Mucosa of stomach (tissue), 1 donor: ENCODE results near the gene CNPY3.

ENCODE experiments used
- H3K27me3 ChIP-seq: one replicate; pipeline ENCODE4 v1.7.0; 2013; ENCODE audit warnings: mild to moderate bottlenecking, low read length; ENCODE audit not compliant: control insufficient read depth, insufficient read depth
- H3K36me3 ChIP-seq: one replicate; pipeline ENCODE4 v1.7.0; 2013; ENCODE audit warnings: low read length; ENCODE audit not compliant: control insufficient read depth, insufficient read depth
- H3K4me1 ChIP-seq: one replicate; pipeline ENCODE4 v1.7.0; 2013; ENCODE audit warnings: mild to moderate bottlenecking, low read length; ENCODE audit not compliant: control insufficient read depth, insufficient read depth
- H3K4me3 ChIP-seq: one replicate; pipeline ENCODE4 v1.7.0; 2013; ENCODE audit warnings: low read length
- H3K9ac ChIP-seq: one replicate; pipeline ENCODE4 v1.7.0; 2013; ENCODE audit warnings: mild to moderate bottlenecking, low read length, moderate library complexity
- H3K9me3 ChIP-seq: one replicate; pipeline ENCODE4 v1.7.0; 2013; ENCODE audit warnings: mild to moderate bottlenecking, low read length, moderate library complexity; ENCODE audit not compliant: control insufficient read depth
- donor health status: Pancreatic carcinoma.

Gene CNPY3

DNA sequence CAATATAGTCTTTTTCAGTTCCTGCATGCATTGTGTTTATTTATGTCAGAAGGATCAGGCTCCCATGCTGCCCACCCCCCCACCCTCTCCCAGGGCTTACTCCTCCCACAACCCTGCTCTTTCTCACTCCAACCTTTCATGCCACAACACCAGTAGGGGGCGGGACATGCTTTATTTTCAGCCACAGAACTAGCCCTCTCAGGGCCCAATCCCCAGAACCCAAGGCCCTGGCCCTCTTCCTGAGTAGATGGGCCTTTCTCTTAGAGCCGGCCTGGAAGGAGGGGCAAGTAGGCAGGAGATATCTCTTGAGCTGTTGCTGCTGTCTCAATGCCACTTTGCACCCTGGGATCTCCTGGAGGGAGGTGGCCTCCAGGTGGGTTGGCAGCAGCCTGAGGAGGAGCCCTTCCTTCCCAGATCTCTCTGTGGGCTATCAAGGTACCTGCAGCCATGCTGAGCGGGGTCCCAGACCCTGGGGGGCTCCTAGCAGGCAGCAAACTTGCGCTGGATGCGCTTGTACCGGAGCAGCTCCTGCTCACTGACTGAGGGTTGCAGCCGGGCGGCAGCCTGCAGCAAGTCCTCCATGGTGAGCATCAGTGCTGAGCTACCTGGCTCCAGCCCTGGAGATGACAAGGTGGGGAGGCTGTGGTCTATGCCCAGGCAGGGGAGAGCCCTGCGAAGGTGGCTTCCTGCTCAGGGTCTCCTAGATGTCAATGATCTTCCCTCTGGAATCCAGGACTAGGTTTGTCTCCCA lies 34.8 kb downstream of the CNPY3 start:
- H3K27me3 ChIP-seq = no peaks in the 10 kb centered on the region
- H3K9ac ChIP-seq = no peak overlapping the region
- H3K9me3 ChIP-seq = no peaks in the 10 kb centered on the region
- peaks cover 18% of the 10 kb centered on the region for H3K36me3 ChIP-seq
- no peak overlapping the region for H3K4me3 ChIP-seq
- peaks cover 10% of the 10 kb centered on the region for H3K4me1 ChIP-seq

DNA sequence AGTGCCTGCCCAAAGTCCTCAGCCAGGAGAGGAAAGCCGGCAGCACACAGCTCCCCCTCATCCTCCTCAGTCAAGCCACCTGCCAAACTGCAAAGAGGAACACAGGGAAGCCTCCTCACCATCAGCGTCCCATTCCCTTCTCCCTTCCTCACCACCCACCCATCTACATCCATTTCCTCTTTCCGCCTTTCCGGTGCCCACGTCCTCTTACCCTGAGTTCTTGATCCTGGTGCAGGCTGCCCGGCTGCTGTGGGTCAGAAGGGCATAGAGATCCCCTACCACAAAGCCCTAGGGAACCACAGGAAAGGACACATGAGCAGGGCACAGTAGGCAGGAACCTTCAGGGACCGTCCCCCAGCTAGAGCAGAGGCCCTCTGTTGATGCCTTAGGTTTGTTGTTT lies 37.3 kb downstream of the CNPY3 start:
- H3K36me3 ChIP-seq = peaks cover 18% of the 10 kb centered on the region
- no peak overlapping the region for H3K9ac ChIP-seq
- no peaks in the 10 kb centered on the region for H3K27me3 ChIP-seq
- H3K4me1 ChIP-seq = peaks cover 5% of the 10 kb centered on the region
- no peak overlapping the region for H3K4me3 ChIP-seq
- no peaks in the 10 kb centered on the region for H3K9me3 ChIP-seq

DNA sequence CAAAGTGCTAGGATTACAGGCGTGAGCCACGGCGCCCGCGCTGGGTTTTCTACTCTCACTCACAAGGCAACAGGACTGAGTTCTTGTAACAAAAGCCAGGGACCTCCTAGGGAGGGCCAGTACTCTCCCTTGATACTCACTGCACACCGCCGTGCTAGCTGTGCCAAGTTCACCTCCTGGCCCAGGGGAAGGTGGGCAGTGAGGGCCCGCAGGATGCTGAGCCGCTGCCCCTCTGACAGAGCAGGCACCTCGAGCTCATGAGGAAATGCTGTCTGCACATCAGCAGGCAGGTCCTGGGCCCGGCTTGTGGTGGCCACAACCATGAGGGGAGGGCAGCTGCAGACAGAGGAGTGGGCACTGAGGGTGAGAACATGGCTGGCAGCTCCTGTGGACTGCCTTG lies 37.9 kb downstream of the CNPY3 start:
- peaks cover 5% of the 10 kb centered on the region for H3K4me1 ChIP-seq
- H3K36me3 ChIP-seq = peaks cover 18% of the 10 kb centered on the region
- H3K27me3 ChIP-seq = no peaks in the 10 kb centered on the region
- no peak overlapping the region for H3K9ac ChIP-seq
- no peaks in the 10 kb centered on the region for H3K9me3 ChIP-seq
- no peak overlapping the region for H3K4me3 ChIP-seq

DNA sequence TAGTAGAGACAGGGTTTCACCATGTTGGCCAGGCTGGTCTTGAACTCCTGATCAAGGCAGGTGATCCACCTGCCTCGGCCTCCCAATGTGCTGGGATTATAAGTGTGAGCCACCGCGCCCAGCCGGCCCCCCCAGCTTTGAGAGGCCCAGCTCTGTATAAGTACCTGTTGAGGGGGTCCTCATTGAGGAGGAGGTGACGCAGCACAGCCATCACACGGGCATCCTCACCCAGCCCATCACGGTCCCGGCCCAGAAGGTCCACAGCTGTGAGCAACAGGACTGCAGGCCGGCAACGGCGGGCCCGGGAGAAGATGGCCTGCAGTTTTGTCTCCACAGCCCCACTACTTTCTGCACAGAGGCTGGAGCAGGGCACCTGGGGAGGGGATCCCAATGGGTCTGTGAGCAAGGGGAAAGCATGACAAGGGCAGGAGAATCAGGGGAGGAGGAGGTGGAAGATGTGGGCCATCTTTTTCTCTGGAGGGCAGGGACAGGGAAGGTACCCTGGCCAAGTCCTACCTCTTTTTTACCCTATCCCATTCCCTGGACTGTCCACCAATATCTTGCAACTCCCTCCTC lies 38.9 kb downstream of the CNPY3 start:
- Histone ChIP-seq H3K36me3 (peaks cover 18% of the 10 kb centered on the region), H3K4me3 (no peak overlapping the region), H3K9me3 (no peaks in the 10 kb centered on the region), H3K9ac (no peak overlapping the region), H3K27me3 (no peaks in the 10 kb centered on the region), H3K4me1 (peaks cover 5% of the 10 kb centered on the region)

DNA sequence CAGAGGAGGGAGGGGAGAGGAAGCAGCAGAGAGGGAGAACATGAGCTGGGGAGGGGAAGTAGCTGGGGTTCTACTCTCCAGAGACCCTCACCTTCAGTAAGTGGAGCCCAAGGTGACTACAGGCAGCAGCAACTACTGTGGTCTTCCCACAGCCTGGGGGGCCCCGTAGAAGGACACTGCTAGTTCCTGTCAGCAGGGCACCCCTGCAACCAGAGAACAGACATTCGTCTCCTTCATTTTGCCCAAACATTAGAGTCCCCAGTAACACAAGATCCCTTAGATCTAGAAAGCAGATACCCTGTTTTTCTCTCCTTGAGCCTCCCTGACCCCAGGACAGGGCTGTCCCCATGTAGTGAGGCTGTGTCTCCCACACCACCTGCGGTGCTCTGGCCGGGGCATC lies 39.5 kb downstream of the CNPY3 start:
- H3K9me3 ChIP-seq = no peaks in the 10 kb centered on the region
- no peaks in the 10 kb centered on the region for H3K27me3 ChIP-seq
- H3K36me3 ChIP-seq = peaks cover 18% of the 10 kb centered on the region
- H3K9ac ChIP-seq = no peak overlapping the region
- H3K4me1 ChIP-seq = peaks cover 5% of the 10 kb centered on the region
- H3K4me3 ChIP-seq = no peak overlapping the region

DNA sequence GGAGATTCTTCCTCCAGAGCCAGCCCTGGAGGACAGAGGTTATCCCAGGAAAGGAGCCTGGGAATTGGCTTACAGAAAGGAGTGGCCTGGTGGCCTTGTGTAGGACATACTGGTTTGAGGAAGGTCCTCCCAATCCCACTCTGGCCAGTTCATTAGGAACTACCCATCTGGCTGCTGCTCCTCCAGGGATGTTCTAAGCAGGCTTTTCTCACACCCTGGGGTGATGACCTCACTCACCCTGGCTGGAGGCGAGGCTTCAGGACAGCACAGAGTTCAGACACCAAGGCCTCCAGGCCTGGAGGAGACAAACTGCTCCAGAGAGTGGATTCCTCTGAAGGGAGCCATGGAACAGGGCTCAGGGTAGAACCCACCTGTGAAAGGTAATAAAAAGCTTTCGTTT lies 40.2 kb downstream of the CNPY3 start:
- Histone ChIP-seq H3K9me3 (no peaks in the 10 kb centered on the region), H3K36me3 (peaks cover 18% of the 10 kb centered on the region), H3K9ac (no peak overlapping the region), H3K4me1 (peaks cover 5% of the 10 kb centered on the region), H3K27me3 (no peaks in the 10 kb centered on the region), H3K4me3 (no peak overlapping the region)

DNA sequence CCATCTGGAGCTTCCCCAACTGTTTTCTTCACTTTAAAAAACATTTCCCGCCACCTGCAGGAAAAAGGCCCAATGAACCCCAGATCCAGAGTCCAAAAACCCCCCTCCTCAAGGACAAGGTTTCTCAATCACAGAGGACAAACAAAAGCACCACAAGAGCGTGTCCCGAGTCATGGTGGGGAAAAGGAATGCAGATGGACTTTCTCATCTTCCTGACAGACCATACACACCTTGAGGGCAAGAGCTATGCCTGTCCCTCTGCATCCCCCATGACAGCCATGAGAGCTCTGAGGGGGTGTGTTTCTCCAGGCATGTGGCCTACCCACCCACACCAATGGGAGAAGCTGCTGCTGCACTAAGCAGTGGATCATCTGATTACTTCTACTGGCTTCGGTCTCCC lies 40.7 kb downstream of the CNPY3 start:
- Histone ChIP-seq H3K36me3 (peaks cover 14% of the 10 kb centered on the region), H3K9ac (no peak overlapping the region), H3K9me3 (no peaks in the 10 kb centered on the region), H3K27me3 (no peaks in the 10 kb centered on the region), H3K4me3 (no peak overlapping the region), H3K4me1 (peaks cover 5% of the 10 kb centered on the region)

DNA sequence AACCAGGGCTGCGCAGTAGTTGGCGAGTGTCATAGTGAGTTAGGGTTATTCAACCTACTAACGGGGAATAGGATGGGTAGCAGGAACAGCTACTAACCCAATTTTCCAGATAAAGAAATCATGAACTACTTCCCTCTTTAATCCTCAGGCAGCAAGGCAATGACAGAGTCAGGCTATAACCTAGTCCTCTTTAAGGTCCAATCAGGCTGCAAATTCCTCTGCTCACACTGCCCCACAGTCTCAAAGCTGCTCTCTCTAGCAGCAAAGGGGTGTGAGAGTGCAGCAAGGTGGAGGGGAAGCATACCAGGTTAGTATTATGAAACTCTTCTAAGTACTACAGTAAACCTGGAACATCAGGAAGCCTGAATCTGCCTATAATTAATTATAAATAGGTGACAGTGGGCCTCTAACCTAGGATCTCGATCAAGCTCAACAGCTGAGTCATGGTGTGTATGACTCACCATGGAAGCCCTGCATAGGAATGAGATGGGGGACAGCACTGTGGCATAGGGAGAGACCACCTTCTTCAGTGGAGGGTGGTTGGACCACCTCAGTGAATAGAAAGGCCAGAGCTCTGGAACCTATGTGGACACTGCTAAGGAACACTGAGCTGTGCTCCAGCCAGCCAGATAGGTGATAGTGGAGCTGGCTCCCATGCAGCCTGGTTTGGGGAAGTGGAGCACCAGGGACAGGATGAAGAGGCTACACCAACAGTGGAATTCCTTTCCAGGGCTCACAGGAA lies 41.8 kb downstream of the CNPY3 start:
- peaks cover 5% of the 10 kb centered on the region for H3K4me1 ChIP-seq
- peaks cover 4% of the 10 kb centered on the region for H3K36me3 ChIP-seq
- no peak overlapping the region for H3K4me3 ChIP-seq
- no peaks in the 10 kb centered on the region for H3K9me3 ChIP-seq
- peak overlapping the region; percentile 34 for H3K9ac ChIP-seq
- H3K27me3 ChIP-seq = no peaks in the 10 kb centered on the region

DNA sequence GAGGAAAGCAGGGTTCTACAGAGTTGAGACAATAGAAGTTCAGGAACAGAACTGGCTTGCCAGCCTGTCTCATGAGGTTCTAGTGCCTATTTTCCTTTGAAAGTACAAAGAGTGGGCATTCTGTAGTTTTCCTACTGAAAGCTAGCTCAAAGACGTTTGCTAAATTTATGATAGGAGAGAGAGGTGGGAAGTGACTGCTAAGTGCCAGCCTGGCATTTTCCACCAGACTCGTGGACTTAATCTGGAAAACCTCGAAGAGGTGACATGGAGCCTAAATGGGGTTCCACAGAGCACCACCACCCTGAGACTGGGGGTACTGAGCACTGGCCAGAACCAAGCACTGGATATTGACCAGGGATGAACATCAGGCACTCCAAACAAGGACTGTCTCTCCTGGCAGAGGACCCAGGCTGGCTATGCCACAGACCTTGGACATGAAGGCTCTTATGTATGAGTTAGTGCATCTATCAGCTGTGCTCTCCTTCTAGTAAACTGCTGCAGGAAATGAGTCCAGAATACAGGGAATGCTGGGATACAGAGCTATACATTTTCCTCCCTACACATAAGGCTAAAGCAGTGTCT lies 42.6 kb downstream of the CNPY3 start:
- Histone ChIP-seq H3K4me1 (peaks cover 6% of the 10 kb centered on the region), H3K27me3 (no peaks in the 10 kb centered on the region), H3K9ac (no peak overlapping the region), H3K4me3 (no peak overlapping the region), H3K36me3 (no peaks in the 10 kb centered on the region), H3K9me3 (no peaks in the 10 kb centered on the region)

DNA sequence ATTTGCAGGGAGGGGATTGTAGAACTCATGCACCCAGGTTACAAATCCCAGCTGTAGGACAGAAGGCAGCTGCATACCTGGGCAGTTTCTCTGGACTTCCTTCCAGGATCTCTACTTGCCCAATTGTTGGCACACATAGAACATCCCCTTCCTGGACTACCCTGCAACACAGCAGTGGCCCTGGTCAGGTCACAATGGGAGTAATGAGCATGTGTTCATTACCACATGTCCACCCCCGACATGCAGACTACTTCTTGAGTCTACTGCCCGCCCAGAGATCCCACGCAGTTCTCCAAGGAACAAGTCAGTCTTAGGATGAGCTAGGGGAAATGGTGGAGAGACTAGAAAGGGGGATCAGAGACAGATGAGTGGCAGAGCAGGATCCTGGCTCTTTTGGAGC lies 44.6 kb downstream of the CNPY3 start:
- no peaks in the 10 kb centered on the region for H3K36me3 ChIP-seq
- H3K9me3 ChIP-seq = no peaks in the 10 kb centered on the region
- peaks cover 21% of the 10 kb centered on the region for H3K4me1 ChIP-seq
- no peaks in the 10 kb centered on the region for H3K27me3 ChIP-seq
- no peak overlapping the region for H3K9ac ChIP-seq
- H3K4me3 ChIP-seq = no peak overlapping the region

DNA sequence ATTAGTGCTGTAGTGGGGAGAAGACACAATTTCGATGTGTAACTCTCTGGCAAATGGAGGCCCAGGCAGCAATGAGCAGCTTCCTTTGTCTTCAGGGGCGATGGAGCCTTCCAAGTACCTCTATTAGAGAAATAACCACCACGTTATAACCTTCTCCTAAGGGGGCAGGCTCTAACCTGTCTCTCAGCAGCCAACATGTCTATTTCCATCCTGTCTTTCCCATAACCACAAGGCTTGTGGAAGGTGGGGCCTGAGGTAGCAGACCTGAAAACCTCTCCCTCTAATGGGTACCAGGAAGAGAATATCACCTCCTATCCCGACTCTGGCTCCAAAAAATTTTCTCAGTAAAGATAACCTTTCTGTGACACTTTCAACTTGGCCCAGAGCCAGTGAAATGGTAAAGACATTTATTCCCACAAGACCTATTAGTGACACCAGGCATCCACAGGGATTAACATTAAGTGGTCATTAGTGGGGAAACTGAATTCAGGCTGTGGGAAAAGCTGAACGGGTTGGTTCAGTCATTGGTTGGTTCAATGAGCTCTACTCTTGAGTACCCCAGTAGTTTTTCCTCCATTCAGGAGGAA lies 45.7 kb downstream of the CNPY3 start:
- Histone ChIP-seq H3K9me3 (no peaks in the 10 kb centered on the region), H3K9ac (no peak overlapping the region), H3K36me3 (no peaks in the 10 kb centered on the region), H3K4me1 (peaks cover 29% of the 10 kb centered on the region), H3K4me3 (no peak overlapping the region), H3K27me3 (no peaks in the 10 kb centered on the region)

DNA sequence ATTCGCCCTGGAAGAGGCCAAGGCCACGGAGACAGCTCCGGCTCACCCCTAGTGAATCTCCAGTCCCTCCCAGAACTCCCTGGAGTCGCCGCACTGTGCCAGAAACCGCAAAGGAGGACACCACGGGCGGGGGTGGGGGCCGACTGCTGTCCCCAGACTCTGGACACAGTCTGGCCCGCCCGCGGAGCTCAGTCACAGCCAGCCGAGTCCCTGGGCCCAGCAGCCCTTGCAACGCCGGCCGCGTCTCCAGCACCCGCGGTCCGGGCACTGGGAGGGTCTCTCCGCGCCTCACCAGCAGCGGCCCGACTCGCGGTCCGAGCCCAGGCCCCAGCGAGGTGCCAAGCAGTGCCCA lies 49.2 kb downstream of the CNPY3 start:
- H3K27me3 ChIP-seq = no peaks in the 10 kb centered on the region
- H3K36me3 ChIP-seq = no peaks in the 10 kb centered on the region
- H3K4me3 ChIP-seq = peak overlapping the region; percentile 95
- no peaks in the 10 kb centered on the region for H3K9me3 ChIP-seq
- peak overlapping the region; percentile 91 for H3K9ac ChIP-seq
- H3K4me1 ChIP-seq = peaks cover 27% of the 10 kb centered on the region
